HepG2 (cell line): Measurements from ENCODE around the gene YPEL3. TPM values are rescaled to one million over a fixed set of nuclear protein-coding genes. Genes with fewer than 3 reads are reported as not detected.
A peak's percentile ranks its signal among the peaks of the same experiment; 100 is the strongest.

Experiments used
- BORCS8-MEF2B ChIP-seq: sonication (generic); formaldehyde crosslinking; IDR thresholded peaks from 2 replicates; pipeline ENCODE4 v1.8.0; 2022; ENCODE audit warnings: mild to moderate bottlenecking, missing genetic modification reagents
- CBFB ChIP-seq: sonication (generic); formaldehyde crosslinking; IDR thresholded peaks from 2 replicates; pipeline ENCODE4 v1.4.0; 2020; ENCODE audit warnings: missing genetic modification reagents
- EEA1 ChIP-seq: sonication (generic); formaldehyde crosslinking; IDR thresholded peaks from 2 replicates; pipeline ENCODE4 v1.5.1; 2020; ENCODE audit warnings: mild to moderate bottlenecking, missing genetic modification reagents, borderline replicate concordance
- HOXA9 ChIP-seq: sonication (generic); formaldehyde crosslinking; IDR thresholded peaks from 2 replicates; pipeline ENCODE4 v1.8.1; 2022; ENCODE audit warnings: missing genetic modification reagents, mild to moderate bottlenecking, moderate library complexity, borderline replicate concordance
- MEF2D ChIP-seq: sonication (generic); formaldehyde crosslinking; IDR thresholded peaks from 2 replicates; pipeline ENCODE4 v1.5.1; 2020; ENCODE audit warnings: mild to moderate bottlenecking, missing genetic modification reagents
- PCBP1 ChIP-seq: fragments of 200-400 bp; formaldehyde crosslinking; IDR thresholded peaks from 2 replicates; pipeline ENCODE4 v1.6.1; 2017; ENCODE audit warnings: mild to moderate bottlenecking, low read depth, low read length, borderline replicate concordance
- SRSF9 ChIP-seq: fragments of 200-400 bp; formaldehyde crosslinking; IDR thresholded peaks from 2 replicates; pipeline ENCODE4 v1.6.1; 2018; ENCODE audit warnings: borderline replicate concordance, mild to moderate bottlenecking, low read depth, low read length; ENCODE audit not compliant: insufficient read depth, poor library complexity, severe bottlenecking
- TGIF2 ChIP-seq: IDR thresholded peaks from 2 replicates; pipeline ENCODE4 v1.6.1; 2016; ENCODE audit warnings: control low read depth, missing compliant biosample characterization
- ZNF318 ChIP-seq: sonication (generic); formaldehyde crosslinking; IDR thresholded peaks from 2 replicates; pipeline ENCODE4 v1.4.0; 2020; ENCODE audit warnings: mild to moderate bottlenecking, missing genetic modification reagents
- ZNF646 ChIP-seq: sonication (generic); formaldehyde crosslinking; IDR thresholded peaks from 2 replicates; pipeline ENCODE4 v1.9.0; 2021; ENCODE audit warnings: mild to moderate bottlenecking, missing genetic modification reagents
- ZNF691 ChIP-seq: sonication (generic); formaldehyde crosslinking; IDR thresholded peaks from 2 replicates; pipeline ENCODE4 v1.4.0; 2020; ENCODE audit warnings: missing genetic modification reagents, low read depth, mild to moderate bottlenecking, borderline replicate concordance
- ZNF768 ChIP-seq: sonication (generic); formaldehyde crosslinking; IDR thresholded peaks from 2 replicates; pipeline ENCODE4 v1.4.0; 2020; ENCODE audit warnings: missing genetic modification reagents
- polyA plus RNA-seq, 8 experiments: library from polyadenylated mRNA; depleted of rRNA in 3 of 8; stranded (reverse) in 7 of 8; unstranded in 1 of 8; fragments of >200 nt; fragmentation: Illumina TruSeq in 4 of 8; extraction: Trizol in 4 of 8; gene quantifications; 2 replicates each; pipeline versions ENCODE4 v1.2.1 to v1.2.3, GENCODE V29; 2011 to 2016; ENCODE audit warnings: low read depth in 4 of 8, missing spikeins in 1 of 8, mixed read lengths in 1 of 8; ENCODE audit not compliant: insufficient read depth in 1 of 8
- total RNA-seq, 5 experiments: library from RNA; depleted of rRNA; stranded (reverse); fragments of >200 nt; fragmentation: Illumina TruSeq; extraction: Trizol; gene quantifications; 2 replicates each; pipeline ENCODE4 v1.2.3, GENCODE V29; 2016; ENCODE audit warnings: low read depth in 1 of 5

YPEL3 gene
- total and polyA plus RNA-seq, 2 of the 13 experiments (the other 11 are each of a cell fraction or from before 2014, with no cell fraction given), result 5.4 to 47.0 TPM

GRCh38 chr16:30075503-30076275 is 20.3 kb downstream of the YPEL3 start, which contains the start of gene PPP4C (continued):
- TF ChIP-seq BORCS8-MEF2B (CRISPR knock-in tag), result peak; percentile 41; the same call in 1 of the 2 replicates
- TF ChIP-seq MEF2D (CRISPR knock-in tag), result no peak; the same call in 1 of the 2 replicates
- no peak for TF ChIP-seq PCBP1
- TF ChIP-seq TGIF2, result no peak; the same call in 1 of the 2 replicates
- TF ChIP-seq ZNF646 (CRISPR knock-in tag), result 0 out of 2 replicates have a peak, but pooled peaks have one; percentile 26
- TF ChIP-seq SRSF9, result no peak
- TF ChIP-seq ZNF768, result no peak
- TF ChIP-seq ZNF691, result no peak
- 0 out of 2 replicates have a peak, but pooled peaks have one; percentile 48 for TF ChIP-seq HOXA9 (CRISPR knock-in tag)
- TF ChIP-seq CBFB, result 0 out of 2 replicates have a peak, but pooled peaks have one; percentile 24
- no peak for TF ChIP-seq EEA1
- no peak for TF ChIP-seq ZNF318 (CRISPR knock-in tag)
